Measurements from ENCODE around the gene LEMD2. TPM values are rescaled to one million over a fixed set of nuclear protein-coding genes. Genes with fewer than 3 reads are reported as not detected.

LEMD2 gene
- total RNA-seq, 1 experiment from 2014 or later, result 62.9 TPM

- H3K27me3 Mint-ChIP-seq (ENCODE audit: low read depth), result no peaks in the 10 kb centered on the region
- no peaks in the 10 kb centered on the region for H3K36me3 Mint-ChIP-seq
Observed at GRCh38 chr6:33740794-33741193, 48.1 kb downstream of the LEMD2 start.

GRCh38 chr6:33740204-33740608 lies 48.7 kb downstream of the LEMD2 start:
- TF ChIP-seq GABPB1 (CRISPR knock-in tag; IDR thresholded peaks at IDR 0.05) (peak; percentile 99), ZNF423 (CRISPR knock-in tag; IDR thresholded peaks at IDR 0.05) (no peak)
- CTCF ChIA-PET, result interaction anchor here (1.1 to 1.2 kb wide), 2 partner anchors 28 to 40 kb away, joined by 3 read pairs; partner anchors contain the start of gene UQCC2
- DNase-seq (ENCODE audit: low spot score), result no peak
- Mint-ChIP-seq H3K27me3 (ENCODE audit: low read depth) (no peaks in the 10 kb centered on the region), H3K36me3 (no peaks in the 10 kb centered on the region), H3K27ac (no peak overlapping the region), H3K4me1 (peaks cover 14% of the 10 kb centered on the region), H3K4me3 (no peak overlapping the region), H3K9me3 (no peaks in the 10 kb centered on the region)
- POLR2A ChIA-PET, result no interaction called here
- no peak for ATAC-seq

More at GRCh38 chr6:33740794-33741193, 48.1 kb downstream of the LEMD2 start:
- H3K4me1 Mint-ChIP-seq, result peaks cover 19% of the 10 kb centered on the region
- ChIA-PET CTCF (no interaction called here), POLR2A (no interaction called here)
- no peak for DNase-seq (ENCODE audit: low spot score)
- H3K9me3 Mint-ChIP-seq, result no peaks in the 10 kb centered on the region
- ATAC-seq, result no peak
- no peak overlapping the region for H3K27ac Mint-ChIP-seq
- no peak overlapping the region for H3K4me3 Mint-ChIP-seq
- TF ChIP-seq SP1 (CRISPR knock-in tag; conservative IDR thresholded peaks at IDR 0.05) (no peak), USF2 (CRISPR knock-in tag; IDR thresholded peaks at IDR 0.05) (no peak), ZNF219 (CRISPR knock-in tag; IDR thresholded peaks at IDR 0.05; ENCODE audit: borderline replicate concordance) (no peak)

GRCh38 chr6:33739571-33739970 lies 49.4 kb downstream of the LEMD2 start:
- DNase-seq (ENCODE audit: low spot score) (no peak), ATAC-seq (no peak)
- Mint-ChIP-seq H3K27ac (no peak overlapping the region), H3K27me3 (ENCODE audit: low read depth) (no peaks in the 10 kb centered on the region), H3K9me3 (no peaks in the 10 kb centered on the region), H3K4me3 (no peak overlapping the region), H3K4me1 (peaks cover 10% of the 10 kb centered on the region), H3K36me3 (no peaks in the 10 kb centered on the region)
- ChIA-PET POLR2A (no interaction called here), CTCF (interaction anchor here (1.1 to 1.2 kb wide), 2 partner anchors 28 to 39 kb away, joined by 3 read pairs; partner anchors contain the start of gene UQCC2)
- TF ChIP-seq ZNF416 (CRISPR knock-in tag; IDR thresholded peaks at IDR 0.05) (no peak), HMGXB4 (CRISPR knock-in tag; IDR thresholded peaks at IDR 0.05) (no peak), ATF3 (CRISPR knock-in tag; conservative IDR thresholded peaks at IDR 0.05) (no peak), FOXP1 (CRISPR knock-in tag; IDR thresholded peaks at IDR 0.05; ENCODE audit: borderline replicate concordance) (no peak), ATF6 (CRISPR knock-in tag; IDR thresholded peaks at IDR 0.05) (no peak), ZSCAN18 (CRISPR knock-in tag; IDR thresholded peaks at IDR 0.05) (no peak), AR (CRISPR knock-in tag; IDR thresholded peaks at IDR 0.05) (no peak), KAT7 (CRISPR knock-in tag; IDR thresholded peaks at IDR 0.05; ENCODE audit: borderline replicate concordance) (no peak), NFE2L1 (CRISPR knock-in tag; IDR thresholded peaks at IDR 0.05) (no peak), ZNF263 (CRISPR knock-in tag; IDR thresholded peaks at IDR 0.05; ENCODE audit: low read depth) (no peak)

Measured in WTC11 (cell line).